ENCODE results near the gene UBL7.

GRCh38 chr15:74505837-74506514 is 45.0 kb upstream of the UBL7 start:
- TF ChIP-seq, protein P1, sequence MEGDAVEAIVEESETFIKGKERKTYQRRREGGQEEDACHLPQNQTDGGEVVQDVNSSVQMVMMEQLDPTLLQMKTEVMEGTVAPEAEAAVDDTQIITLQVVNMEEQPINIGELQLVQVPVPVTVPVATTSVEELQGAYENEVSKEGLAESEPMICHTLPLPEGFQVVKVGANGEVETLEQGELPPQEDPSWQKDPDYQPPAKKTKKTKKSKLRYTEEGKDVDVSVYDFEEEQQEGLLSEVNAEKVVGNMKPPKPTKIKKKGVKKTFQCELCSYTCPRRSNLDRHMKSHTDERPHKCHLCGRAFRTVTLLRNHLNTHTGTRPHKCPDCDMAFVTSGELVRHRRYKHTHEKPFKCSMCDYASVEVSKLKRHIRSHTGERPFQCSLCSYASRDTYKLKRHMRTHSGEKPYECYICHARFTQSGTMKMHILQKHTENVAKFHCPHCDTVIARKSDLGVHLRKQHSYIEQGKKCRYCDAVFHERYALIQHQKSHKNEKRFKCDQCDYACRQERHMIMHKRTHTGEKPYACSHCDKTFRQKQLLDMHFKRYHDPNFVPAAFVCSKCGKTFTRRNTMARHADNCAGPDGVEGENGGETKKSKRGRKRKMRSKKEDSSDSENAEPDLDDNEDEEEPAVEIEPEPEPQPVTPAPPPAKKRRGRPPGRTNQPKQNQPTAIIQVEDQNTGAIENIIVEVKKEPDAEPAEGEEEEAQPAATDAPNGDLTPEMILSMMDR (IDR thresholded peaks at IDR 0.05): no peak
- TF ChIP-seq POLR2A (IDR thresholded peaks at IDR 0.05): no peak
- TF ChIP-seq EP300 (IDR thresholded peaks at IDR 0.05): no peak
